HCT116 (cell line): ENCODE data around the gene ANAPC5. TPM values are rescaled to one million over a fixed set of nuclear protein-coding genes. Genes with fewer than 3 reads are reported as not detected.

ENCODE experiments used
- ATAC-seq: fragments of 200-7000 bp; cut with Tn5 transposase; 2 replicates; pipeline ENCODE4 v1.9.1; 2020; ENCODE audit warnings: mild to moderate bottlenecking, moderate library complexity
- BruUV-seq: library from RNA; stranded (reverse); fragments of 400-500 nt; replicated peaks from 2 replicates; lab custom pipeline; 2021; lab: Mats Ljungman, UMichigan
- CTCF ChIA-PET: fragments of 300-600 bp; sonication (Branson Sonifier 250); formaldehyde crosslinking; loops from one replicate; lab custom pipeline; 2021; ENCODE audit warnings: antibody characterized with exemption; lab: Charles Lee
- POLR2A ChIA-PET: fragments of 300-600, 350-600 bp; sonication (Branson Sonifier 250); formaldehyde crosslinking; loops from one replicate; lab custom pipeline; 2021; ENCODE audit warnings: antibody characterized with exemption; lab: Charles Lee
- RAD21 ChIA-PET, 2 experiments: fragments of 300-600 bp; sonication (Branson Sonifier 250); formaldehyde crosslinking; loops; one replicate each; lab custom pipeline; 2023; ENCODE audit warnings: low total read pairs in 2 of 2; ENCODE audit not compliant: uncharacterized antibody in 2 of 2, unreplicated experiment in 2 of 2, low non-redundant PET in 1 of 2; lab: Charles Lee
- DNase-seq: peaks from one replicate; pipeline ENCODE4 v3.0.0-alpha.2; 2010; ENCODE audit warnings: low read depth, low spot score
- H2AFZ ChIP-seq: fragments of 200-600 bp; shearing (Covaris generic), sonication (generic); 2 replicates; pipeline ENCODE4 v1.6.1; 2017; ENCODE audit warnings: low read depth, mixed run types, mixed read lengths, antibody characterized with exemption, low read length; ENCODE audit not compliant: poor library complexity, severe bottlenecking
- H3K27ac ChIP-seq: 2 replicates; pipeline ENCODE4 v1.5.1; 2012; ENCODE audit warnings: low read depth, low read length
- H3K27me3 ChIP-seq: fragments of 200-600 bp; sonication (generic); 2 replicates; pipeline ENCODE4 v1.6.1; 2016; ENCODE audit warnings: mixed run types, low read length, mixed read lengths; ENCODE audit not compliant: insufficient read depth
- H3K36me3 ChIP-seq, 2 experiments: fragments of 200-500 bp in 1 of 2; fragments of 200-600 bp in 1 of 2; sonication (Bioruptor generic) in 1 of 2; sonication (generic) in 1 of 2; 2 replicates each; pipeline versions ENCODE4 v1.5.1 to v1.6.1; 2014 to 2016; ENCODE audit warnings: low read length in 2 of 2, inconsistent platforms in 1 of 2, mixed read lengths in 1 of 2, mixed run types in 1 of 2; ENCODE audit not compliant: insufficient read depth in 2 of 2, control insufficient read depth in 1 of 2
- H3K4me1 ChIP-seq, 2 experiments: fragments of 200-600 bp in 1 of 2; sonication (generic) in 1 of 2; 2 replicates each; pipeline versions ENCODE4 v1.5.1 to v1.6.1; 2012 to 2017; ENCODE audit warnings: low read length in 2 of 2, inconsistent platforms in 1 of 2, mild to moderate bottlenecking in 1 of 2, mixed read lengths in 1 of 2, mixed run types in 1 of 2, moderate library complexity in 1 of 2; ENCODE audit not compliant: insufficient read depth in 2 of 2, control insufficient read depth in 1 of 2
- H3K4me2 ChIP-seq: fragments of 200-600 bp; sonication (generic); 2 replicates; pipeline ENCODE4 v1.6.1; 2017; ENCODE audit warnings: mixed run types, low read length, mixed read lengths
- H3K4me3 ChIP-seq, 2 experiments: fragments of 200-600 bp in 1 of 2; sonication (generic) in 1 of 2; replicated peaks in 1 of 2; 2 replicates each; pipeline ENCODE4 v1.5.1; 2011 to 2016; ENCODE audit warnings: low read length in 2 of 2, control low read depth in 1 of 2, low read depth in 1 of 2, mild to moderate bottlenecking in 1 of 2, mixed read lengths in 1 of 2, mixed run types in 1 of 2
- H3K79me2 ChIP-seq: fragments of 200-600 bp; sonication (generic); 2 replicates; pipeline ENCODE4 v1.6.1; 2017; ENCODE audit warnings: mild to moderate bottlenecking, mixed run types, low read length, moderate library complexity, mixed read lengths; ENCODE audit not compliant: insufficient read depth
- H3K9ac ChIP-seq: fragments of 200-600 bp; sonication (generic); 2 replicates; pipeline ENCODE4 v1.6.1; 2016; ENCODE audit warnings: low read length, mixed read lengths
- H3K9me2 ChIP-seq: fragments of 200-600 bp; sonication (generic), shearing (Covaris generic); 2 replicates; pipeline ENCODE4 v1.6.1; 2017; ENCODE audit warnings: mixed run types, mild to moderate bottlenecking, moderate library complexity; ENCODE audit not compliant: insufficient read depth
- H3K9me3 ChIP-seq, 2 experiments: fragments of 200-500 bp in 1 of 2; fragments of 200-600 bp in 1 of 2; sonication (Bioruptor generic) in 1 of 2; sonication (generic) in 1 of 2; 2 replicates each; pipeline ENCODE4 v1.6.1; 2014 to 2017; ENCODE audit warnings: low read length in 2 of 2, mixed read lengths in 2 of 2, inconsistent platforms in 1 of 2, low read depth in 1 of 2, mild to moderate bottlenecking in 1 of 2, mixed run types in 1 of 2, moderate library complexity in 1 of 2; ENCODE audit not compliant: control insufficient read depth in 1 of 2, insufficient read depth in 1 of 2
- H4K20me1 ChIP-seq: fragments of 200-600 bp; sonication (generic), shearing (Covaris generic); 2 replicates; pipeline ENCODE4 v1.6.1; 2017; ENCODE audit warnings: mixed run types, mild to moderate bottlenecking, moderate library complexity; ENCODE audit not compliant: insufficient read depth
- CBX3 ChIP-seq: IDR thresholded peaks from 2 replicates; pipeline ENCODE4 v1.6.1; 2012; ENCODE audit warnings: low read depth
- CTCF ChIP-seq, 3 experiments: fragments of 200-600 bp in 1 of 3; sonication (generic) in 1 of 3; IDR thresholded peaks in 2 of 3; conservative IDR thresholded peaks in 1 of 3; 2 replicates each; pipeline ENCODE4 v1.5.1; 2012 to 2017; ENCODE audit warnings: low read depth in 2 of 3, low read length in 2 of 3, antibody characterized with exemption in 1 of 3, borderline replicate concordance in 1 of 3, control low read depth in 1 of 3, mild to moderate bottlenecking in 1 of 3, mixed read lengths in 1 of 3, mixed run types in 1 of 3, moderate library complexity in 1 of 3; ENCODE audit not compliant: insufficient read depth in 1 of 3
- EZH2 ChIP-seq: fragments of 200-600 bp; sonication (generic); IDR thresholded peaks from 2 replicates; pipeline ENCODE4 v1.6.1; 2017; ENCODE audit warnings: antibody characterized with exemption, mixed run types
- YY1 ChIP-seq: IDR thresholded peaks from 2 replicates; pipeline ENCODE4 v1.6.1; 2011; ENCODE audit warnings: low read length, low read depth, moderate library complexity, mild to moderate bottlenecking; ENCODE audit not compliant: insufficient replicate concordance; ENCODE audit errors: extremely low read depth
- ZBTB33 ChIP-seq: IDR thresholded peaks from 2 replicates; pipeline ENCODE4 v1.6.1; 2011; ENCODE audit warnings: mild to moderate bottlenecking, low read length, moderate library complexity; ENCODE audit not compliant: insufficient replicate concordance; ENCODE audit errors: extremely low read depth
- ZFX ChIP-seq: fragments of 450-650 bp; IDR thresholded peaks from 2 replicates; pipeline ENCODE4 v1.6.1; 2017
- intact Hi-C: fragments of 100-400 bp; cut with micrococcal nuclease; formaldehyde crosslinking; loops from 2 replicates; pipeline ENCODE4 v1.10.0; 2022
- total RNA-seq: library from RNA; stranded (reverse); gene quantifications from one replicate; pipeline ENCODE4 v1.2.1, GENCODE V29; 2021; ENCODE audit not compliant: unreplicated experiment

ANAPC5 gene
- total RNA-seq, 1 experiment from 2014 or later, result 112 TPM

GRCh38 chr12:121346747-121347146 is 5.5 kb downstream of the ANAPC5 start:
- no peak for DNase-seq
- no peaks in the 10 kb centered on the region for H3K27me3 ChIP-seq
- no peak overlapping the region for H3K4me3 ChIP-seq
- no peaks in the 10 kb centered on the region; the same call in 1 of the 2 replicates for H4K20me1 ChIP-seq
- no peak overlapping the region for H3K9ac ChIP-seq
- H2AFZ ChIP-seq, result no peak overlapping the region
- intact Hi-C loops, result no loop called here
- TF ChIP-seq CTCF (IDR thresholded peaks at IDR 0.05 in 2 of 3, conservative IDR thresholded peaks at IDR 0.05 in 1 of 3; ENCODE audit: borderline replicate concordance in 1 of 3, insufficient read depth in 1 of 3, low read depth in 2 of 3, low read length in 2 of 3) (no peak), ZBTB33 (no peak), CBX3 (no peak), ZFX (no peak), EZH2 (no peak), YY1 (no peak)
- POLR2A ChIA-PET, result no interaction called here
- H3K9me3 ChIP-seq, result no peaks in the 10 kb centered on the region
- ATAC-seq, result no peak
- peaks cover 0 to 7% of the 10 kb centered on the region in 2 experiments; a peak in 3 of 4 replicates for H3K4me1 ChIP-seq
- BruUV-seq, result no TSS peak
- H3K27ac ChIP-seq, result no peak overlapping the region
- H3K36me3 ChIP-seq, result peaks cover 31 to 41% of the 10 kb centered on the region in 2 experiments; a peak in 3 of 4 replicates
- H3K9me2 ChIP-seq, result no peaks in the 10 kb centered on the region
- RAD21 ChIA-PET, result no interaction called here
- H3K4me2 ChIP-seq, result no peak overlapping the region
- peaks cover 64% of the 10 kb centered on the region for H3K79me2 ChIP-seq
- CTCF ChIA-PET, result no interaction called here
